Endothelial cell of umbilical vein (primary cell): ENCODE data around the gene MT1B. TPM values are rescaled to one million over a fixed set of nuclear protein-coding genes. Genes with fewer than 3 reads are reported as not detected.

Source experiments
- BruUV-seq: library from RNA; stranded (reverse); fragments of 400-500 nt; replicated peaks from 2 replicates; lab custom pipeline; 2021; lab: Mats Ljungman, UMichigan
- CTCF ChIA-PET: fragments of 300-600, 350-600 bp; sonication (Branson Sonifier 250); formaldehyde crosslinking; loops from one replicate; lab custom pipeline; 2021; ENCODE audit warnings: antibody characterized with exemption, inconsistent platforms; lab: Charles Lee
- POLR2A ChIA-PET: fragments of 300-600, 350-600 bp; sonication (Branson Sonifier 250); formaldehyde crosslinking; loops from one replicate; lab custom pipeline; 2021; ENCODE audit warnings: antibody characterized with exemption, inconsistent platforms; lab: Charles Lee
- DNase-seq: peaks from one replicate; pipeline ENCODE4 v3.0.0-alpha.2; 2011; ENCODE audit warnings: low read depth, low spot score
- FAIRE-seq: peaks from 2 replicates; lab custom pipeline; 2011; peaks lifted over from hg19 to GRCh38; lab: Jason Lieb, UNC
- H2AFZ ChIP-seq: 2 replicates; pipeline ENCODE4 v1.6.0; 2012; ENCODE audit warnings: low read depth, low read length, control low read depth, inconsistent platforms
- H3K27ac ChIP-seq: 2 replicates; pipeline ENCODE4 v1.5.1; 2011; ENCODE audit warnings: low read depth, mild to moderate bottlenecking, control low read depth, low read length, moderate library complexity; ENCODE audit not compliant: insufficient read depth
- H3K27me3 ChIP-seq, 2 experiments: 2 replicates each; pipeline versions ENCODE4 v1.6.0 to v1.6.1; 2011; ENCODE audit warnings: low read length in 2 of 2, mixed read lengths in 1 of 2; ENCODE audit not compliant: control insufficient read depth in 2 of 2, insufficient read depth in 2 of 2
- H3K36me3 ChIP-seq, 2 experiments: 2 replicates in 1 of 2; 3 replicates in 1 of 2; pipeline ENCODE4 v1.5.1; 2011; ENCODE audit warnings: low read length in 2 of 2, mild to moderate bottlenecking in 1 of 2, moderate library complexity in 1 of 2; ENCODE audit not compliant: control insufficient read depth in 2 of 2, insufficient read depth in 2 of 2; ENCODE audit errors: extremely low read depth in 1 of 2
- H3K4me1 ChIP-seq: 3 replicates; pipeline ENCODE4 v1.5.1; 2011; ENCODE audit warnings: mild to moderate bottlenecking, low read length; ENCODE audit not compliant: control insufficient read depth, insufficient read depth; ENCODE audit errors: extremely low read depth
- H3K4me2 ChIP-seq: 2 replicates; pipeline ENCODE4 v1.6.1; 2011; ENCODE audit warnings: low read length, control low read depth, mixed read lengths; ENCODE audit not compliant: insufficient read depth
- H3K4me3 ChIP-seq, 3 experiments: fragments of 200-600 bp in 1 of 3; sonication (generic), shearing (Covaris generic) in 1 of 3; replicated peaks in 1 of 3; 2 replicates each; pipeline ENCODE4 v1.5.1; 2011 to 2016; ENCODE audit warnings: control low read depth in 3 of 3, low read length in 3 of 3, mild to moderate bottlenecking in 2 of 3, inconsistent platforms in 1 of 3, low read depth in 1 of 3, moderate library complexity in 1 of 3; ENCODE audit not compliant: insufficient read depth in 1 of 3
- H3K79me2 ChIP-seq: 2 replicates; pipeline ENCODE4 v1.6.0; 2012; ENCODE audit warnings: low read length, inconsistent platforms; ENCODE audit not compliant: control insufficient read depth, insufficient read depth
- H3K9ac ChIP-seq: replicated peaks from 2 replicates; pipeline ENCODE3; 2011; ENCODE audit warnings: low read length, control low read depth; ENCODE audit not compliant: insufficient read depth; ENCODE audit errors: extremely low read depth
- H3K9me1 ChIP-seq: replicated peaks from 3 replicates; pipeline ENCODE4 v1.6.0; 2011; ENCODE audit warnings: mild to moderate bottlenecking, low read length; ENCODE audit not compliant: control insufficient read depth, insufficient read depth; ENCODE audit errors: extremely low read depth
- H3K9me3 ChIP-seq: replicated peaks from 2 replicates; pipeline ENCODE4 v1.5.1; 2012; ENCODE audit warnings: low read length, inconsistent platforms; ENCODE audit not compliant: control insufficient read depth, insufficient read depth
- H4K20me1 ChIP-seq: replicated peaks from 2 replicates; pipeline ENCODE3; 2011; ENCODE audit warnings: mild to moderate bottlenecking, low read length; ENCODE audit not compliant: control insufficient read depth, insufficient read depth; ENCODE audit errors: extremely low read depth
- CTCF ChIP-seq, 2 donors: IDR thresholded peaks; 1 replicate in 1 of 2; 2 replicates in 1 of 2; pipeline ENCODE4 v1.5.1; 2011; ENCODE audit warnings: low read length in 2 of 2, mild to moderate bottlenecking in 2 of 2, moderate library complexity in 2 of 2, control low read depth in 1 of 2, inconsistent platforms in 1 of 2, low read depth in 1 of 2; ENCODE audit not compliant: insufficient read depth in 1 of 2; ENCODE audit errors: extremely low read depth in 1 of 2
- EZH2 ChIP-seq: IDR thresholded peaks from 2 replicates; pipeline ENCODE4 v1.6.1; 2012; ENCODE audit warnings: borderline replicate concordance, low read depth, mild to moderate bottlenecking, moderate library complexity, low read length, inconsistent platforms; ENCODE audit not compliant: severe bottlenecking
- FOS ChIP-seq: IDR thresholded peaks from 2 replicates; pipeline ENCODE4 v1.6.1; 2011; ENCODE audit warnings: mild to moderate bottlenecking, low read length, moderate library complexity, borderline replicate concordance; ENCODE audit not compliant: insufficient read depth
- GATA2 ChIP-seq: IDR thresholded peaks from 2 replicates; pipeline ENCODE4 v1.7.0; 2011; ENCODE audit warnings: low read depth, mild to moderate bottlenecking, moderate library complexity, mixed read lengths, low read length; ENCODE audit not compliant: insufficient read length, insufficient read depth
- JUN ChIP-seq: IDR thresholded peaks from 2 replicates; pipeline ENCODE4 v1.6.1; 2011; ENCODE audit warnings: borderline replicate concordance, low read depth; ENCODE audit not compliant: insufficient read length, insufficient read depth
- MAX ChIP-seq: IDR thresholded peaks from 2 replicates; pipeline ENCODE4 v1.6.1; 2011; ENCODE audit not compliant: insufficient read depth, insufficient read length
- MYC ChIP-seq: IDR thresholded peaks from one replicate; pipeline ENCODE4 v1.6.1; 2011; ENCODE audit warnings: mild to moderate bottlenecking, low read depth, low read length
- POLR2A ChIP-seq: IDR thresholded peaks from 2 replicates; pipeline ENCODE4 v1.6.1; 2012; ENCODE audit warnings: low read depth, mild to moderate bottlenecking, control low read depth, low read length
- POLR2AphosphoS5 ChIP-seq: IDR thresholded peaks from 2 replicates; pipeline ENCODE4 v1.6.1; 2012; ENCODE audit warnings: low read depth, mild to moderate bottlenecking, control low read depth, low read length, moderate library complexity; ENCODE audit not compliant: insufficient read depth
- dilution Hi-C: fragments of 300-500 bp; cut with MboI; formaldehyde crosslinking; loops from one replicate; pipeline ENCODE4 v1.15.0; 2019; ENCODE audit warnings: low sequenced_read_pairs; ENCODE audit not compliant: extremely low pct_ligation_motif_present
- intact Hi-C: fragments of 100-400 bp; cut with micrococcal nuclease; formaldehyde crosslinking; loops from one replicate; pipeline ENCODE4 v1.10.0; 2022
- polyA plus RNA-seq, 4 experiments: library from polyadenylated mRNA; depleted of rRNA in 3 of 4; stranded (reverse) in 3 of 4; unstranded in 1 of 4; fragments of >200 nt; gene quantifications; 2 replicates each; pipeline versions ENCODE4 v1.2.1 to v1.2.3, GENCODE V29; 2011 to 2012; ENCODE audit warnings: missing spikeins in 1 of 4
- total RNA-seq: library from RNA; stranded (reverse); gene quantifications from 2 replicates; pipeline ENCODE4 v1.2.3, GENCODE V29; 2021

MT1B gene
- total and polyA plus RNA-seq, 2 donors (not counting 3 experiments of a cell fraction or from before 2014, with no cell fraction given) = not detected

DNA sequence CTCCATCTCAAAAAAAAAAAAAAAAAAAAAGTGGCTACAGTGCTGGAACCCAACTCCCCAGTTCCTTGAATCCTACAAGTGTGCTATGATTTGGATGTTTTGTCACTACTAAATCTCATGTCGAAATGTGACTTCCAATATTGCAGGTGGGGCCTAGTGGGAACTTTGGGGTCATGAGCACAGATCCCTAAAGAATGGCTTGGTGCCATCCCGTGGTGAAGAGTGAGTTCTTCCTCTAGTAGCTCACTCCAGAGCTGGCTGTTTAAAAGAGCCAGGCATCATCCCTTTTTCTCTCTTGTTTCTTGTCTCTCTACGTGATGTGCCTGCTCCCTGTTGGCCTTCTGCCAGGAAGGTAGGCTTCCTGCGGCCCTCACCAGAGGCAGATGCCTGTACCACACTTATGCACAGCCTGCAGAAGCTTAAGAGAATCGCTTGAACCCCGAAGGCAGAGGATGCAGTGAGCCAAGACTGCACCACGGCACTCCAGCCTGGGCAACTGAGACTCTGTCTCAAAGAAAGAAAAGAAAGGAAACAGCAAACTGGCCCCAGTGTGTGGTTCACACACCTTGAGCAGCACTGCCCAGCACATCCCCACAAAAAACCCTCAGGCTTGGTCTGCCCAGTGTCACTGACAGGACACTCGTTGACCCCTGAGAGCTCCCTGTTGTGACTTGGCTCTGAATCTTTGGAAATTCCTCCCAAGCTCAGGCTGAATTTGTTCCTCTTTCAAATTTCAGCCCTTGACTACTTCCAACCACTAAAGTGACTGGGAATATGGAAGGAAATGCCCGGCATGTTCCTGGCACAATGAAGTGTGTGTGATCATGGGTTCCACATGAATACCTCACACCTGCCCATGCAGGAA, 23.0 kb upstream of the MT1B start:
- ChIA-PET CTCF (interaction anchor here (0.6 to 1.9 kb wide), 7 partner anchors 16 to 81 kb away, joined by 3 to 8 read pairs (median 4); partner anchors contain the start of gene MT2A), POLR2A (no interaction called here)
- TF ChIP-seq JUN (no peak), POLR2AphosphoS5 (no peak), GATA2 (no peak), EZH2 (no peak), FOS (no peak), CTCF (IDR thresholded peaks at IDR 0.05; ENCODE audit: extremely low read depth in 1 of 2, insufficient read depth in 1 of 2, low read depth in 1 of 2, low read length in 2 of 2) (no peak), MYC (no peak), MAX (no peak), POLR2A (no peak)
- dilution Hi-C loops (no loop called here), intact Hi-C loops (no loop called here)
- H4K20me1 ChIP-seq = no peaks in the 10 kb centered on the region
- DNase-seq = no peak
- no peaks in the 10 kb centered on the region for H3K9me3 ChIP-seq
- H3K36me3 ChIP-seq = no peaks in the 10 kb centered on the region
- H3K27me3 ChIP-seq = peaks cover 0 to 2% of the 10 kb centered on the region in 2 experiments
- H3K4me3 ChIP-seq = no peak overlapping the region
- H3K4me1 ChIP-seq = peaks cover 20% of the 10 kb centered on the region
- peaks cover 12% of the 10 kb centered on the region for H3K79me2 ChIP-seq
- FAIRE-seq = no peak
- no peak overlapping the region for H3K4me2 ChIP-seq
- H3K27ac ChIP-seq = no peak overlapping the region
- H3K9ac ChIP-seq = no peak overlapping the region
- no TSS peak for BruUV-seq
- no peak overlapping the region for H2AFZ ChIP-seq
- H3K9me1 ChIP-seq = no peaks in the 10 kb centered on the region
